HG02938 (cell line): ENCODE results near the gene MAB21L2.

Experiments
- ATAC-seq: cut with Tn5 transposase; IDR thresholded peaks from one replicate; pipeline ENCODE4 v1.9.1; 2021; ENCODE audit warnings: mild to moderate bottlenecking, moderate library complexity; ENCODE audit not compliant: unreplicated experiment

The MAB21L2 gene

GRCh38 chr4:150574678-150575077, 7.3 kb upstream of the MAB21L2 start:
- no peak for ATAC-seq

- ATAC-seq = no peak
Measured at GRCh38 chr4:150577796-150578195, 4.2 kb upstream of the MAB21L2 start.

GRCh38 chr4:150578745-150579501, 3.0 kb upstream of the MAB21L2 start:
- no peak for ATAC-seq

- ATAC-seq = no peak
Measured at GRCh38 chr4:150579551-150580234, 2.3 kb upstream of the MAB21L2 start.

- ATAC-seq = no peak
Measured at GRCh38 chr4:150580306-150580705, 1.6 kb upstream of the MAB21L2 start.

GRCh38 chr4:150581056-150581605, 820 bp upstream of the MAB21L2 start:
- no peak for ATAC-seq

GRCh38 chr4:150581641-150582051, 305 bp upstream of the MAB21L2 start:
- ATAC-seq = no peak

GRCh38 chr4:150582873-150583286, 929 bp downstream of the MAB21L2 start:
- ATAC-seq = no peak

- no peak for ATAC-seq
Measured at GRCh38 chr4:150583287-150584110, 1.5 kb downstream of the MAB21L2 start.

- ATAC-seq = no peak
Measured at GRCh38 chr4:150584111-150584915, 2.4 kb downstream of the MAB21L2 start.

GRCh38 chr4:150585611-150586010, 3.7 kb downstream of the MAB21L2 start:
- no peak for ATAC-seq

GRCh38 chr4:150586162-150586810, 4.3 kb downstream of the MAB21L2 start:
- no peak for ATAC-seq

GRCh38 chr4:150588316-150588715, 6.4 kb downstream of the MAB21L2 start:
- no peak for ATAC-seq

- no peak for ATAC-seq
Measured at GRCh38 chr4:150589157-150589556, 7.2 kb downstream of the MAB21L2 start.

GRCh38 chr4:150590631-150591030, 8.7 kb downstream of the MAB21L2 start:
- no peak for ATAC-seq

- ATAC-seq = no peak
Measured at GRCh38 chr4:150591406-150591805, 9.5 kb downstream of the MAB21L2 start.

GRCh38 chr4:150591904-150592303, 10.0 kb downstream of the MAB21L2 start:
- no peak for ATAC-seq

- no peak for ATAC-seq
Measured at GRCh38 chr4:150593996-150594395, 12.0 kb downstream of the MAB21L2 start.

GRCh38 chr4:150598909-150599308, 17.0 kb downstream of the MAB21L2 start:
- no peak for ATAC-seq

GRCh38 chr4:150599547-150599946, 17.6 kb downstream of the MAB21L2 start:
- ATAC-seq = no peak
